ENCODE measurements around the gene GPR3.
"Not testable (repeated sequence)": the region's sequence is repeated elsewhere in the genome, so short reads cannot be mapped to it uniquely, and the experiment has no call there.

The GPR3 gene

GRCh38 chr1:27427329-27427728 lies 34.9 kb downstream of the GPR3 start:
- DNase-seq (ENCODE audit: low spot score) = no peak
- in situ Hi-C loops (cut with MboI; ENCODE audit: low pct_unique_long_range_greater_than_20kb, low sequenced_read_pairs, unreplicated experiment) = no loop called here
- no peak for TF ChIP-seq CTCF (IDR thresholded peaks at IDR 0.05; ENCODE audit: extremely low read depth, insufficient read depth, missing control alignments)

GRCh38 chr1:27427816-27428315 lies 35.4 kb downstream of the GPR3 start:
- in situ Hi-C loops (cut with MboI; ENCODE audit: low pct_unique_long_range_greater_than_20kb, low sequenced_read_pairs, unreplicated experiment) = no loop called here
- DNase-seq (ENCODE audit: low spot score) = no peak
- no peak for TF ChIP-seq CTCF (IDR thresholded peaks at IDR 0.05; ENCODE audit: extremely low read depth, insufficient read depth, missing control alignments)

GRCh38 chr1:27428316-27429028 lies 36.0 kb downstream of the GPR3 start:
- TF ChIP-seq CTCF (IDR thresholded peaks at IDR 0.05; ENCODE audit: extremely low read depth, insufficient read depth, missing control alignments) = no peak
- in situ Hi-C loops (cut with MboI; ENCODE audit: low pct_unique_long_range_greater_than_20kb, low sequenced_read_pairs, unreplicated experiment) = no loop called here
- no peak for DNase-seq (ENCODE audit: low spot score)

GRCh38 chr1:27429029-27429425 lies 36.6 kb downstream of the GPR3 start:
- TF ChIP-seq CTCF (IDR thresholded peaks at IDR 0.05; ENCODE audit: extremely low read depth, insufficient read depth, missing control alignments) = no peak
- in situ Hi-C loops (cut with MboI; ENCODE audit: low pct_unique_long_range_greater_than_20kb, low sequenced_read_pairs, unreplicated experiment) = no loop called here
- DNase-seq (ENCODE audit: low spot score) = no peak

GRCh38 chr1:27430903-27431600 lies 38.6 kb downstream of the GPR3 start:
- no peak for DNase-seq (ENCODE audit: low spot score)
- no peak for TF ChIP-seq CTCF (IDR thresholded peaks at IDR 0.05; ENCODE audit: extremely low read depth, insufficient read depth, missing control alignments)
- in situ Hi-C loops (cut with MboI; ENCODE audit: low pct_unique_long_range_greater_than_20kb, low sequenced_read_pairs, unreplicated experiment) = no loop called here

GRCh38 chr1:27431601-27431940 lies 39.1 kb downstream of the GPR3 start:
- no peak for TF ChIP-seq CTCF (IDR thresholded peaks at IDR 0.05; ENCODE audit: extremely low read depth, insufficient read depth, missing control alignments)
- in situ Hi-C loops (cut with MboI; ENCODE audit: low pct_unique_long_range_greater_than_20kb, low sequenced_read_pairs, unreplicated experiment) = no loop called here
- DNase-seq (ENCODE audit: low spot score) = no peak

- DNase-seq (ENCODE audit: low spot score); in situ Hi-C loops (cut with MboI; ENCODE audit: low pct_unique_long_range_greater_than_20kb, low sequenced_read_pairs, unreplicated experiment): not testable (repeated sequence)
Measured at GRCh38 chr1:27432725-27433124, 40.3 kb downstream of the GPR3 start.

Data from GM13977 (cell line).